Measurements from ENCODE around the gene TMC7.

TMC7 gene

GRCh38 chr16:19089410-19089955 is 105.7 kb downstream of the TMC7 start:
- no peak for DNase-seq (ENCODE audit: low read depth, low spot score)

GRCh38 chr16:19090916-19091315 is 107.2 kb downstream of the TMC7 start:
- no peak for DNase-seq (ENCODE audit: low read depth, low spot score)

GRCh38 chr16:19092653-19093410 is 109.1 kb downstream of the TMC7 start:
- DNase-seq (ENCODE audit: low read depth, low spot score), result no peak

GRCh38 chr16:19093631-19094541 is 110.2 kb downstream of the TMC7 start:
- no peak for DNase-seq (ENCODE audit: low read depth, low spot score)

- no peak for DNase-seq (ENCODE audit: low read depth, low spot score)
Measured at GRCh38 chr16:19094542-19095365, 111.0 kb downstream of the TMC7 start.

- no peak for DNase-seq (ENCODE audit: low read depth, low spot score)
Measured at GRCh38 chr16:19095654-19096053, 111.9 kb downstream of the TMC7 start.

DNA sequence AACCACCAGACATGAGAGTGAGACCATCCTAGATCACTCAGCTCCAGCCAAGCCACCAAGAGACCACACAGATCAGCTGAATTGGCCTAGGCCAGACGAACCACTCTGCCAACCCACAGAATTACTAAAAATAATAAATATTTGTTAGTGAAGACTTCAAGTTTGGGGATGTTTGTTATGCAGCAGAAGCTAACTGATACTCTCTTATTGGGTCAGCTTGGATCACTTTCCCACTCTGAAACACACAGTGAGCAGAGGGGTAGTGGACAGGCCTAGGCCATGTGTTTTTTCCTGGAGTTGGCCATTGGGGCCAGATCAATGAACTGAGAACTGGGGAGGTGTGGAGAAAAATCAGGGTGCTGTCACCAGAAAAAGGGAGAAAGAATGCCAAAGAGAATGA is 114.4 kb downstream of the TMC7 start:
- no peak for DNase-seq (ENCODE audit: low read depth, low spot score)

GRCh38 chr16:19102187-19102872 is 118.6 kb downstream of the TMC7 start:
- no peak for DNase-seq (ENCODE audit: low read depth, low spot score)

- no peak for DNase-seq (ENCODE audit: low read depth, low spot score)
Measured at GRCh38 chr16:19104607-19105006, 120.9 kb downstream of the TMC7 start.

GRCh38 chr16:19105131-19105530 is 121.4 kb downstream of the TMC7 start:
- no peak for DNase-seq (ENCODE audit: low read depth, low spot score)

DNA sequence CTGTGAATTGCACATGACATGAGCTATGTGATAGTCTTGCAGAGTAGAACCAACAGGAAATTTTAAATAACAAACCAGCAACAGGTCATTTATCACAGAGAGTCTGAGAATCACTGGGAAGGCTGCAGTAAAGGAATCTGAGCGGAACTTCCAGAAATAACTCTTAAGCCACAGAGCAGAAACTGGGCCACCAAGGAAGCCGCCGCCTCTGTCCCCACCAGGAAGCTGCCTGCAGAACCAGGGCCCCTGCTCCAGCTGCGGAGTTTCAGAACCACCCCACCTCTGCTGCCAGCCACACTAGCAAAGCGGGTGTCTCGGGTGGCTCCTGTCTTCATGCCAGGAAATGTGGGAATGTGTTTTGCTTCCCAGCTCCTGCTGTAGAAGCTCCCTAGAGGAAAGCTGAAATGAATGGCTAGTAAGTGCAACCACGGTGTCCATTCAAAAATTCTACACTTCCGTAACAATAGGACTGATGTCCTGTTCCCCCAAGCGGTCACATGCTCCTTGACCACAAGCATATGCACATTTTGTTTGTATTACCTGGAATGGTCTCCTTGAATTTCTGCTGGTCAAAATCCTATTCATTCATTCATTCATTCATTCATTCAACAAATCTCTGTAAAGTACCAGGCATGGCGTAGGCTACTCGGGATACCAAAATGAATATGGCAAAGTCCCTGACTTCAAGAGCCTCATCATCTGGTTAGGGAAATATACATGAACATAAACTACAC is 122.3 kb downstream of the TMC7 start:
- DNase-seq (ENCODE audit: low read depth, low spot score), result no peak

GRCh38 chr16:19106625-19107020 is 122.9 kb downstream of the TMC7 start:
- DNase-seq (ENCODE audit: low read depth, low spot score), result no peak

DNA sequence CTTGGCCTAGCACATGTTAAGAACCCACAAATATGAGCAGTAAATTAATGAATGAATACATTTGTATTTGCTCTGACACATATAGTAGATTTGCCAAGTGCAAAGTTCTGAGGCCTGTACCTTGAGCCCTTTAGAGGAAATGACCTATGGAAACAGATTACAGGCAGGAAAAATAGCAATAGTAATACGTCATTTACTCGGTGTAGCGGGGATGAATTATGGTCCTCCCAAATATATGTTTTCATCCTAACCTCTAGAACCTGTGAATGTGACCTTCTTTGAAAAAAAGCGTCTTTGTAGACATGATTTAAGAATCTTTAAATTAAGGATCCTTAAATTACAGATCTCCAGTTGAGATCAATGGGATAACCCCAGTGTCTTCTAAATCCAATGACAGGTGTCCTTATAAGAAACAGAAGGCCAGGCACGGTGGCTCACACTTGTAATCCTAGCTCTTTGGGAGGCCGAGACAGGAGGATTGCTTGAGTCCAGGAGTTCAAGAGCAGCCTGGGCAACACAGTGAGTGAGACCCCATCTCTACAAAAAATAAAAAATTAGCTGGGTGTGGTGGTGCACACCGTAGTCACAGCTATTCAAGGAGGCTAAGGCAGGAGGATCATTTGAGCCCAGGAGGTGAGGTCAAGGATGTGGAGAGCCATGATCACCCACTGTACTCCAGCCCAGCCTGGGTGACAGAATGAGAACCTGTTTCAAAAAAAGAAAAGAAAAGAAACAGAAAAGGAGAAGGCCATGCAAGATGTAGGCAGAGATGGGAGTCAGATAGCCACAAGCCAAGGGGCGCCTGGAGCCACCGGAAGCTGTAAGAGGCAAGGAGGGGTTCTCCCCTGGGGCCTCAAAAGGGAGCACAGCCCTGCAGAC is 124.9 kb downstream of the TMC7 start:
- DNase-seq (ENCODE audit: low read depth, low spot score), result no peak

DNA sequence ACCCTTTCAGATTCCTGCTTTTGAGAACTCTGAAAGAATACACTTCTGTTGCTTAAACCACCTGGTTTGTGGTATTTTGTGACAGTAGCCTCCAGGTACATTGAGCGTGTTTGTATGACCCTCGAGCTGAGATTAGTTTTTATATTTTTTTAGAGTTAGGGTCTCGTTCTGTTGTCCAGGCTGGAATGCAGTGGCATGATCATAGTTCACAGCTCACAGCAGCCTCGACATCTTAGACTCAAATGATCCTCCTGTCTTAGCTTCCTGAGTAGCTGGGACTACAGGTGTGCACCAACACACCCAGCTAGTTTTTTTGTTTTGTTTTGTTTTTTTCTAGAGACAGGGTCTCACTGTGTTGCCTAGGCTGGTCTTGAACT is 125.5 kb downstream of the TMC7 start:
- no peak for DNase-seq (ENCODE audit: low read depth, low spot score)

DNA sequence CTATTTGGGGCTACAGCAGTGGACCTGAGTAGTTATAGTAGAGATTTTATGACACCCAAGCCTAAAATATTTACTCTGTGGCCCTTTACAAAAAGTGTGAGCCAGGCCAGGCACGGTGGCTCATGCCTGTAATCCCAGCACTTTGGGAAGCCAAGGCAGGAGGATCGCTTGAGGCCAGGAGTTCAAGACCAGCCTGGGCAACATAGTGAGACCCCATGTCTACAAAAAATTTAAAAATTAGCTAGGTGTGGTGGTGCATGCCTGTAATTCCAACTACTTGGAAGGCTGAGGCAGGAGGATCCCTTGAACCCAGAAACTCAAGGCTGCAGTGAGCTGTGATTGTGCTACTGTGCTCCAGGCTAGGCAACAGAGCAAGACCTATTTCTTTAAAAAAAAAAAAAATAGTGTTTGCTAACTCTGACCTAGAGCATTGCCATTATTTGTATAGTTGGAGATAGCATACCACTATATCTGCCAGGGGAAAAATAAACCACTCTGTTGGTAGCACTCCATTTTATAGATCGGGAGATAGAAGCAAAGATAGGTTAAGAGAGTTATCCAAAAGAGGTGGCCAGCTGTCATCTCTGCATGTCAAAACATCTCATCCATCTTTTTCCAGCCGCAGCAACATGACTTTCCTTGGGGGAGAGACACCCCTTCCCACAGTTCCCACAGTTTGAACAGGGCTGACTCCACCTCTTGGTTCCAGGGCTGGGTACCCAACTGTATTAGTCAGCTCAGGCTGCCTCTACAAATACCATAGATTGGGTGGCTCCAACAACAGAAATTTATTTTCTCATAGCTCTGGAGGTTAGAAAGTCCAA is 127.0 kb downstream of the TMC7 start:
- no peak for DNase-seq (ENCODE audit: low read depth, low spot score)

- no peak for DNase-seq (ENCODE audit: low read depth, low spot score)
Measured at GRCh38 chr16:19112099-19112407, 128.3 kb downstream of the TMC7 start.
